Stimulated activated CD4-positive, alpha-beta T cell treated with anti-CD3 and anti-CD28 coated beads, TNF-alpha, amount 100 ng/mL, for 24 hours (primary cell): Measurements from ENCODE around the gene MUC22.
"Not testable (repeated sequence)": the region's sequence is repeated elsewhere in the genome, so short reads cannot be mapped to it uniquely, and the experiment has no call there.

Source experiments
- DNase-seq, 3 experiments: peaks; one replicate each; pipeline ENCODE4 v3.0.0-alpha.2; 2020; ENCODE audit warnings: low read depth in 3 of 3

MUC22 gene

DNA sequence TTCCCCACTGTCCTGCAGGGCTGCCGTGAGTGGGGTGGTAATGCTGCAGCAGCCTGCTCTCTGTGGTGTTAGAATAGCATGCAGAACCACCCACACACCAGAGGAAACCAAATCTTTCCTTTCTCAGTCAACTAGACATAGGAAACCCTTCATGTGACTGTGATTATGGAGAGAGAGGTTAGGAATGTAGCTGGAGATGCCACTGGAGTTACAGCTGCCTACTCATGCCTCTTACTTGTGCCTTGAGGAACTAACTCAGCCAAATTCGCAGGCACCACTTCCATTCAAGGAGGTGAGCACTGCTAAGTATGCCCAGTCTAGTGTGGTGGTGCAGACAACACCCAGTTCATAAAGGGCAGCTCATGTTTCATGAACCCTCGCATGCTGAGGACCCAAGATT, 27.4 kb downstream of the MUC22 start:
- no peak for DNase-seq

DNA sequence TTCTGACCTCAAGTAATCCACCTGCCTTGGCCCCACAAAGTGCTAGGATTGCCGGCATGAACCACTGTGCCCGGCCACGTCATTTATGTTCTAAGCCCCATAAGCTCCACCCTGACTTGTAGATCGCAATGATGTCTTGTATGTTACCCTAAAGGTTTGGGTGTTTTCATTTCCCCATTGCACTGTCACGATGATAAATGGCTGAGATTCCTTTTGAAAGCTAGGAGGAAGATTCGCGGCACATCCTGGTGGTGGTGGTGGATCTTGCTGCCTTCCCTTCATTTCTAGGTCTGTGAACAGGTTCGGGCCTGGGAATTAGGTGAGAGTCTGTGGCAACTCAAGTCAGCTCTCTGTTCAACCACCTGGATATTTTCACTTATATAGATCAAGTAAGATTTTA, 28.3 kb downstream of the MUC22 start:
- DNase-seq = no peak

DNA sequence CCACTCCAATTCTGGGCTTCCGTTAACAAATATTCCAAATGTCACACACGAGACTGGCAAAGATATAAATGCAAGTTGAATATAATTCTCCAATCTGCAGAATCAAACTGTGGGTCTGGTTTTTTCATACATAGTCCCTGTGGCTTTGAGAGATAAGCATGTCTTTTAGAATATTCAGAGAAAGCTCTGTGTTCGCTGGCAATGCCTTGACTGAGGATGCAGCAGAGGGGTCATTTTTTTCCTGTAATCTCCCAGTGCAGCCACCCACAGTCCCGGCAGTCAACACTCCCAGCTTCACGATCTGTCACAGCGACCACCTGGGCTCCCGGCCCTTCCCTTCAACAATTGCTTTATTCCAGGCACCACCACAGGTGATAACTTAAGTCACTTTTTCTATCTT, 30.5 kb downstream of the MUC22 start:
- DNase-seq = no peak

GRCh38 chr6:31041372-31041974, 31.2 kb downstream of the MUC22 start:
- no peak for DNase-seq

- DNase-seq = peak; percentile 2 to 28 (median 7)
These were observed 32.5 kb downstream of the MUC22 start for GRCh38 chr6:31042806-31043205.

GRCh38 chr6:31048099-31048498, 37.8 kb downstream of the MUC22 start:
- no peak for DNase-seq

- no peak for DNase-seq
These were observed 39.2 kb downstream of the MUC22 start for GRCh38 chr6:31049518-31049917.

DNA sequence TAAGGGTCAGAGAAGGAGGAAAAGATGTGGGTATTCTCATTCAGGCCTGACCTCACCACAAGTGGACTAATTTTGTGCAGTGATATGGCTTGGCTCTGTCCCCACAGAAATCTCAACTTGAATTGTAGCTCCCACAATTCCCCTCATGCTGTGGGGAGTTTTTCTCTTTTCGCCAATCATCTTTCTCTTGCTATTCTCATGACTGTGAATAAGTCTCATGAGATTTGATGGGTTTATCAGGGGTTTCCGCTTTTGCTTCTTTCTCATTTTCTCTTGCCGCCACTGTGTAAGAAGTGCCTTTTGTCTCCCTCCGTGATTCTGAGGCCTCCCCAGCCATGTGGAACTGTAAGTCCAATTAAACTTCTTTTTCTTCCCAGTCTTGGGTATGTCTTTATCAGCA, 42.9 kb downstream of the MUC22 start:
- not testable (repeated sequence) for DNase-seq

GRCh38 chr6:31053873-31054272, 43.6 kb downstream of the MUC22 start:
- DNase-seq = no peak

GRCh38 chr6:31055441-31055840, 45.2 kb downstream of the MUC22 start:
- no peak for DNase-seq

DNA sequence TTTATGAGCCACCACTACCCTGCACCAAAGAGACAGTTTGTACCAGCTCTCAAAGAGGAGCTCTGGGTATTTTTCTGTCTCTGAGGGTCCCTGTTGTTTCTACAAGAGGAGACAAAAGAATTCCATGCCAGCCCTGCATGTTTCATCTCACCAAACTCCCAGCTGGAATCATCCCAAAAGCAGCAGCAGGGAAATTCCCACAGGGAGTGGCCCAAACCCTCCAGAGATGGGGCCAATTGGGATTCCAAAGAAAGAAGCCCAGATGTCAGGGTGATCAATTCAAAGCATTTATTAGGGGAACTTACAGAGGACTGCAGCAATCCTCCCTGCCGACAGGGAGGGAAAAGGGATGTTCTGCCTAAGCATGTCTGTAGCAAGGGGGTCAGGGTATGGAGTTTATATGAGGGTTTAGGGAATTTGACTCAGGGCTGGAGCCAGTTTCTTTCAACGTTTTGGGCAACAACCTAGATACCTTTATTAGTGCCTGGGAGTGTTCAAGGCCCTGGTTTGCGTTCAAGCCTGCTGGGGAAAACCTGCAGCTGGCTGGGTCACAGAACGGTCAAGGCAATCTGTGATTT, 47.2 kb downstream of the MUC22 start:
- DNase-seq = no peak

GRCh38 chr6:31058128-31058894, 48.0 kb downstream of the MUC22 start:
- no peak for DNase-seq

DNA sequence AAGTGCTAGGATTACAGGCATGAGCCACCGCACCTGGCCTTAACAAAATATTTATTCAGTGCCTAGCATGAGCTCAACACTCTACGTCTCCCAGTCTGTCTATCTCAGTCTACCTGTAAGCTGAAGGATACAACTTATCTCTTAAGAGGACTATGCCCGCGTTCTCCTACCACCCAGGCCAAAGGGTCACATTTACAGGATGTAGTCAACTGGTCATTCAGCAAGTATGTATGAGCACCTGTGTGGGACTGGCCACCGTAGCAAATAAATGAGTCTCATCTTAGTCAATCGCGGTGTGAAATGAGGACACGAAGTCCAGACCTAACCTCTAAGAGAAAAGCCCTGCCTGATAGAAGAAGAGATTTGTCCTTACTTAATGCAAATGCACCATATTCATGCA, 49.9 kb downstream of the MUC22 start:
- no peak for DNase-seq

DNA sequence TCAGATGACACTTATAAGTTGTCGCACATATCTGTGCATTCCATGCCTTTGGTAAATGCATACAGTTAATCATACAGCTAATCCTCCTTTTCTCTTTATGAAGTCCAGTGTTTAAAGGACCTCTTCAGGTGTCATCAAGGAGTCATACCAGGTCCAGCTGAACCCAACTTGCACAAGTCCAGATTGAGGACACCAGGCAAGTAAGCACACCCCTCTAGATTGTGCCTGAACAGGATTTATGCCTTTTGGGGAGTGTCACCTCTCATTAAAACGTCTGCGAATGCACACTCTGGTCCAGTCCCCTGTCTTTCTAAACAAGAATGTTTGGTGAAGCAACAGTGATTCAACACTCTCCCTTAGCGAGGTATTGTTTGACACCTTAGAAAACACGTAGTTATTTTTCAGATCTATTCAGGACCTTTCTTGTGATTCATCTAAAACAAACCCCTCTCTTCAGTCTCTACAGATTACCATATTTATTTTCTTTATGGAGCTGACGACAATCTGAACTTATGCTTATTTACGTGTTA, 53.7 kb downstream of the MUC22 start:
- DNase-seq = no peak

DNA sequence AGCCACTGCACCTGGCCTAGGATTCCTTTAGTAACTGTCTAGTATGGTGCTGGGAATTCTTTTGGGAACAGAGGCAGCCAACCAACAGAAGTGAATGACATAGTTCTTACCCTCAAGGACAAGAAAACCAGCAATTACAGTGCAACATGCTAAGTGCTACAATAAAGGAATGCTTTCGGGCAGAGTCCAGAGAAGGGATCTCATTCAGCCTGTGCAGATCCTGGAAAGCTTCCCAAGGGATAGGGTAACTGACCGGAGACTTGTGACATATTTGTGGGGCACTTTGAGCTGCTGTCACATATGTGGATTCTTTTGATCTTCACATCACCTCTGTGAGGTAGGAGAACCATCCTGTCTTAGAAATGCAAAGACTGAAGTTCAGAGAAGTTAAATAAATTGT, 55.3 kb downstream of the MUC22 start:
- no peak for DNase-seq

- not testable (repeated sequence) for DNase-seq
These were observed 56.8 kb downstream of the MUC22 start for GRCh38 chr6:31067028-31067427.

- not testable (repeated sequence) for DNase-seq
These were observed 57.8 kb downstream of the MUC22 start for GRCh38 chr6:31067891-31068668.

GRCh38 chr6:31068669-31069340, 58.5 kb downstream of the MUC22 start:
- peak; percentile 33 to 68 (median 63) for DNase-seq

GRCh38 chr6:31070711-31071197, 60.5 kb downstream of the MUC22 start:
- no peak for DNase-seq

- DNase-seq = no peak
These were observed 64.1 kb downstream of the MUC22 start for GRCh38 chr6:31074401-31074800.

DNA sequence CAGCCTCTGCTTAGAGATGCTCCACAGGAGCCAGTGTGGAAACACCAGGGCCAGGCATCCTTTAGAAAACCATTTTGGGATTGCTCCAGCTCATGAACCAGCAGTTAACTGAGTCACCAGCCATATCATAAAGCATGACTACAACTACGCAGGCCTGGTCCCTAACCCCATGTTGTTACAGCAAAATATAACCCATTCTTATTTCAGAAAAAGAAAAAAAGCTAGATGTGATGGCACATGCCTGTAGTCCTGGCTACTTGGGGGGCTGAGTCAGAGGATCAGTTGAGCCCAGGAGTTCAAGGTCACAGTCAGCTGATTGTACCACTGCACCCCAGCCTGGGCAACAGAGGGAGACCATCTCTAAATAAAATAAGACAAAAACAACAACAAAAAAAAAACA, 65.3 kb downstream of the MUC22 start:
- DNase-seq = no peak
